ENCODE results near the gene TMED3. TPM values are rescaled to one million over a fixed set of nuclear protein-coding genes. Genes with fewer than 3 reads are reported as not detected.

The TMED3 gene
- total and polyA plus RNA-seq, 2 experiments from 2014 or later = 178 to 204 TPM

DNA sequence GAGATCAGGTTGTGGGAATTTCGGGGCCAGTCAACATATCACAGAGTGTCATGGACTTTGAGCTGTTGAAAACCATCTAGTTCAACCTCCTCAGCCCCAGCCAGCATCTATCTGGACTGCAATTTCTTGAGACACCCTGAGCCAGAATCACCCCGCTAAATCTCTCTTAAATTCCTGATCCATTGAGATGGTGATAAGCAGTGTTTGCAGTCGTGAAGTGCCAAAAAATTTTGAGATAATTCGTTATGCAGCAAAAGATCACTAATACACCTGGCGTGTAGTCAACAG is 29.3 kb downstream of the TMED3 start:
- no peak for DNase-seq (ENCODE audit: low spot score)
- Histone ChIP-seq H3K4me2 (no peak overlapping the region), H3K27ac (no peak overlapping the region), H3K79me2 (no peaks in the 10 kb centered on the region), H2AFZ (no peak overlapping the region), H3K9me3 (ENCODE audit: low read depth) (no peaks in the 10 kb centered on the region), H3K9me2 (replicated peaks; ENCODE audit: insufficient read depth) (no peaks in the 10 kb centered on the region), H3K36me3 (replicated peaks; ENCODE audit: insufficient read depth, low read depth) (no peaks in the 10 kb centered on the region), H3K4me1 (ENCODE audit: insufficient read depth) (no peaks in the 10 kb centered on the region), H4K20me1 (ENCODE audit: insufficient read depth, poor library complexity, severe bottlenecking) (no peaks in the 10 kb centered on the region), H3K27me3 (no peaks in the 10 kb centered on the region), H3K4me3 (no peak overlapping the region)
- TF ChIP-seq EZH2 (IDR thresholded peaks at IDR 0.05; ENCODE audit: borderline replicate concordance) (no peak), CTCF (IDR thresholded peaks at IDR 0.05; ENCODE audit: poor library complexity) (no peak), EZH2phosphoT487 (IDR thresholded peaks at IDR 0.05; ENCODE audit: low read depth, severe bottlenecking, unreplicated experiment) (no peak)
- 59% methylated on average over 5 of the region's 5 CpGs for WGBS (ENCODE audit: low lambda C conversion rate, missing lambda C conversion rate)

DNA sequence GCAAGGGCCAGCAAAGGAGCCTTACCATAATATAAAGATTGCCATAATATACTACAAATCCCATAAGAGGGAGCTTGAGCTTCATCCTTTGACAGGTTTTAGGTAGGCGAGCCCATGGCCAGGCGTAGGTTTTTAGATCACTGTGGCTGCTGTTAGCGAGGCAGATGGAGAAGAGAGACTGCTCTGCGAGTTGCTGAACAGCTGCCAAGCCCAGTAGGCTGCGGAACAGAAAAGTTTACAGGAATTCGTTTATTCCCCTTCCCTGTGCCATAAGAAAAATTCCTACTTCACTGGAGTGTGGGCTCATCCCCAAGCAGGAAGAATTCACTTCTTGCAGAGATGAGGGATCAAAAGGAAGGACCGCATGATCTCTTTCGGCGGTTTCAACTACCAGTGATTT is 30.5 kb downstream of the TMED3 start:
- H3K27ac ChIP-seq = no peak overlapping the region
- no peaks in the 10 kb centered on the region for H3K27me3 ChIP-seq
- DNase-seq (ENCODE audit: low spot score) = no peak
- no peak overlapping the region for H3K4me2 ChIP-seq
- H3K9me2 ChIP-seq (replicated peaks; ENCODE audit: insufficient read depth) = no peaks in the 10 kb centered on the region
- 82% methylated on average over 9 of the region's 9 CpGs for WGBS (ENCODE audit: low lambda C conversion rate, missing lambda C conversion rate)
- H2AFZ ChIP-seq = no peak overlapping the region
- no peaks in the 10 kb centered on the region for H3K9me3 ChIP-seq (ENCODE audit: low read depth)
- no peaks in the 10 kb centered on the region for H3K79me2 ChIP-seq
- no peaks in the 10 kb centered on the region for H4K20me1 ChIP-seq (ENCODE audit: insufficient read depth, poor library complexity, severe bottlenecking)
- no peaks in the 10 kb centered on the region for H3K36me3 ChIP-seq (replicated peaks; ENCODE audit: insufficient read depth, low read depth)
- no peak overlapping the region for H3K4me3 ChIP-seq
- H3K4me1 ChIP-seq (ENCODE audit: insufficient read depth) = no peaks in the 10 kb centered on the region
- TF ChIP-seq EZH2 (IDR thresholded peaks at IDR 0.05; ENCODE audit: borderline replicate concordance) = no peak
- no peak for TF ChIP-seq CTCF (IDR thresholded peaks at IDR 0.05; ENCODE audit: poor library complexity)

- no peak for TF ChIP-seq EZH2 (IDR thresholded peaks at IDR 0.05; ENCODE audit: borderline replicate concordance)
- Histone ChIP-seq H3K79me2 (no peaks in the 10 kb centered on the region), H3K9me3 (ENCODE audit: low read depth) (no peaks in the 10 kb centered on the region), H3K9me2 (replicated peaks; ENCODE audit: insufficient read depth) (no peaks in the 10 kb centered on the region), H2AFZ (no peak overlapping the region), H4K20me1 (ENCODE audit: insufficient read depth, poor library complexity, severe bottlenecking) (no peaks in the 10 kb centered on the region), H3K4me2 (no peak overlapping the region), H3K27me3 (no peaks in the 10 kb centered on the region), H3K4me1 (ENCODE audit: insufficient read depth) (no peaks in the 10 kb centered on the region), H3K4me3 (no peak overlapping the region), H3K36me3 (replicated peaks; ENCODE audit: insufficient read depth, low read depth) (no peaks in the 10 kb centered on the region), H3K27ac (no peak overlapping the region)
- WGBS (ENCODE audit: low lambda C conversion rate, missing lambda C conversion rate) = 93% methylated on average over 4 of the region's 4 CpGs
- no peak for DNase-seq (ENCODE audit: low spot score)
Observed at GRCh38 chr15:79349525-79349924, 38.6 kb downstream of the TMED3 start.

DNA sequence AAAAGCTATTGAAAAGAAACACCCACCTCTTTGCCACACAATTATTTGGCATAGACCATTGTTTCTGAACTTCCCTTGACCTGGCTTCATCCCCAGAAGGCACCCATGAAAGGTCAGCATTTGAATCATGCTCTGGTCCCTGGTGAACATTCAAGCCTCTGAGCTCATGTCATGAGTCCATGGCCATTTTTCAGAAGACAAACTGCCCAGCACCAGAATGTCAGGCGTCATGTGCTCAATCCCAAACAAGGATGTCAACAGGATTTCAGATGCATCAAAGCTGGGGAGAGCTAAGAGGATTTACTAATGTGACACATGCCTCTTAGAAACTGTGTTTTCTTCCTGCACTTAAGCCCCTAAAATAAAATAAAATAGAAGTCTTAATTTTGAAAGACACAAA is 41.3 kb downstream of the TMED3 start:
- TF ChIP-seq EZH2 (IDR thresholded peaks at IDR 0.05; ENCODE audit: borderline replicate concordance) (no peak), EZH2phosphoT487 (IDR thresholded peaks at IDR 0.05; ENCODE audit: low read depth, severe bottlenecking, unreplicated experiment) (no peak), CTCF (IDR thresholded peaks at IDR 0.05; ENCODE audit: poor library complexity) (no peak)
- no peaks in the 10 kb centered on the region for H3K36me3 ChIP-seq (replicated peaks; ENCODE audit: insufficient read depth, low read depth)
- H3K4me1 ChIP-seq (ENCODE audit: insufficient read depth) = no peaks in the 10 kb centered on the region
- H3K27ac ChIP-seq = no peak overlapping the region
- H4K20me1 ChIP-seq (ENCODE audit: insufficient read depth, poor library complexity, severe bottlenecking) = no peaks in the 10 kb centered on the region
- no peaks in the 10 kb centered on the region for H3K79me2 ChIP-seq
- no peak for DNase-seq (ENCODE audit: low spot score)
- H3K4me2 ChIP-seq = no peak overlapping the region
- WGBS (ENCODE audit: low lambda C conversion rate, missing lambda C conversion rate) = 96% methylated on average over 1 of the region's 1 CpG
- no peak overlapping the region for H2AFZ ChIP-seq
- no peaks in the 10 kb centered on the region for H3K27me3 ChIP-seq
- no peak overlapping the region for H3K4me3 ChIP-seq
- H3K9me2 ChIP-seq (replicated peaks; ENCODE audit: insufficient read depth) = no peaks in the 10 kb centered on the region
- no peaks in the 10 kb centered on the region for H3K9me3 ChIP-seq (ENCODE audit: low read depth)

All from hepatocyte (in vitro differentiated cells).